Smooth muscle cell of the pulmonary artery (primary cell): ENCODE measurements around the gene FAM156B. TPM values are rescaled to one million over a fixed set of nuclear protein-coding genes. Genes with fewer than 3 reads are reported as not detected.

Experiments
- total RNA-seq: library from RNA; depleted of rRNA; stranded (reverse); fragments of >200 nt; gene quantifications from 2 replicates; pipeline ENCODE4 v1.2.3, GENCODE V29; 2014

Gene FAM156B, protein sequence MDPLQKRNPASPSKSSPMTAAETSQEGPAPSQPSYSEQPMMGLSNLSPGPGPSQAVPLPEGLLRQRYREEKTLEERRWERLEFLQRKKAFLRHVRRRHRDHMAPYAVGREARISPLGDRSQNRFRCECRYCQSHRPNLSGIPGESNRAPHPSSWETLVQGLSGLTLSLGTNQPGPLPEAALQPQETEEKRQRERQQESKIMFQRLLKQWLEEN
- 12.3 and 21.7 TPM in 2 replicates for total RNA-seq

DNA sequence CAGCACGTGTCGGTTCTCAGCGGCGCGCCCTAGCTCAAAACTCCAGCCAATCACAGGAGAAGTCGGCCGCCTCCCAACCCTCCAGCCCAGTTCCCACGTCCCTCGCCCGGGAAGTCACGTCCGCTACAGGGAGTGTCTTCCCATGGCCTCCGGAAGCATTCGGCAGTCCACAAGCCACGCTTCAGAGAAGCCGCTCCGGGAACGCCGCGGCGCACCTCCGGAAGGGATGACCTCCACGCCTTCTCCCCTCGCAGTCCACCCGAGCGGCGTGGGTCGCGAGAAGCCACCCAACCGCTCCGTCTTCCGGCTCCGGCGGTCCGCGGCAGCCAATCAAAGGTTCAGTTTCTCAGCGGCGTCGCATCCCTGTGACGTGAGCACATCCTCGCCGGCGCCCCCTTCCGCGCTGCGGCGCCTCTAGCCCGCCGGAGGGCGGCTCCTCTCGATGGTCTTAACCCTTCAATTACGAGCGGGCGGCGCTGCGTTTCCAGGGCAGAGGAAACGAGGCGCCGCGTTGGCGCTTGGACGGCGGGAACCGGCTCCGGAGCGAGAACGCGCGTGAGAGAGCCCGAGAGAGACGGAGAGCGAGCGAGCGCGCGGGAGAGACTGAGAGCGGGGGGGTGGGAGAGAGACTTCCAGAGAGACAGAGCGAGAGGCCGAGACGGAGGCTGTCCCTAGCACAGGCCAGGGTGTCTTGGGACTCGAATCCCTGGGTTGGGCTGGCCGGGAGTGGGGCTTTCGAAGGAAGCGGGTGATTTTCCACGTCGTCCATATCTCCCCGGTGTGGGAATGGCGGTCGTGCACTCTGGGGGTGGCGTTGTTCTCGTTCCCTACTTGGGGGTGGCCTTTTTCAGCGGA lies at the start of gene FAM156B:
Gene FAM156B (plus strand): TSS at position 476 of the 855 bp plus-strand sequence. CDS start 9,896 bp downstream, outside the sequence.

DNA sequence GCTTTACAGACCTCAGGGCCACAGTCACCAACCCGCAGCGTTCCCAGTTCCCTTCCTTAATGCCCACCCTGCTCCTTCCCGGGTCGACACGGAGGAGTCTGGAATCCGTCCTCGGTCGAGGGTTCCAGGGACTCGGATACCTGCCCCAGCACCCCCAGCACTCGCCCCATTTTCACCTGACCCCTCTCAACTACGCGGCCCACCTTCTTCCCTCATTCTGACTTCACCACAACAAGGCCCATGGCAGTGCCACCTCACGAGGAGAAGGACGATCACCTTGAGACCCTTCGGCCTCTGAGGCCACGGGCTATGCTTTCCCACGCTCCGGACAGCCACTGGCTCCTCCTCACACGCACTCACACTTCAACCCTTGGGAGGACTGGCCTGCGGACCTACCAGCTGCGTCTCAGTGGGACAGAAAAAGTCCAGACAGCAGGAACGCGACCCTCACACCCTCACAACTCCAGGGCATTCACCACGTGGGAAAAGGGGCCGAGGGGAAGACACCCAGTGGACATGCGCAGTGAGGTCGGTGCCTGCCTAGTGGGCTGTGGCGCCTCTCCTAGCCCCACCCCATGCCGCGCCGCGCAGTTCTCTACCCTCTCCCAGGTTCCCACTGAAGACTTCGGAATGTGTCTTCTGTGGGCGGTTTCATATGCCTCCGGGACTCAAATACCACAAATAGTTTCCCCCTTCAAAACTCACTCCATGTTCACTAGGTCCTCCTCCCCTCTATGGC lies 29.4 kb upstream of the FAM156B start, which contains the start of gene XAGE3:
Gene XAGE3 (minus strand): TSS at position 474 of the 739 bp plus-strand sequence. CDS start 950 bp downstream, outside the sequence.

Other genes starting within 250 kb of the FAM156B start
- gene SSX7, start 242.4 kb upstream of the FAM156B start, total RNA-seq = not detected in 2 replicates
- gene SSX2, start 190.2 kb upstream of the FAM156B start, total RNA-seq = not detected in 2 replicates
- gene SSX2B, start 146.1 kb upstream of the FAM156B start, total RNA-seq = not detected in 2 replicates
- not detected in 2 replicates for gene SPANXN5, start 99.9 kb upstream of the FAM156B start, total RNA-seq
- not detected in 2 replicates for gene XAGE5, start 86.0 kb upstream of the FAM156B start, total RNA-seq
- gene XAGE3, start 29.2 kb upstream of the FAM156B start, total RNA-seq = not detected in 2 replicates
- gene FAM156A, start 61.2 kb downstream of the FAM156B start, total RNA-seq = 15.6 and 16.5 TPM in 2 replicates
- gene GPR173, start 151.5 kb downstream of the FAM156B start, total RNA-seq = 2.9 and 5.5 TPM in 2 replicates
- 18.6 and 20.0 TPM in 2 replicates for gene TSPYL2, start 185.0 kb downstream of the FAM156B start, total RNA-seq
- gene KANTR, start 196.8 kb downstream of the FAM156B start, total RNA-seq = 11.5 and 13.7 TPM in 2 replicates